Astrocyte of the cerebellum (primary cell): ENCODE data around the gene CFAP299.

ENCODE experiments used
- DNase-seq: peaks from one replicate; pipeline ENCODE4 v3.0.0-alpha.2; 2011; ENCODE audit warnings: low read depth
- H3K4me3 ChIP-seq: 2 replicates; pipeline ENCODE4 v1.5.1; 2011; ENCODE audit warnings: mild to moderate bottlenecking, low read depth, low read length, moderate library complexity
- in situ Hi-C: cut with HindIII; loops from 2 replicates; pipeline ENCODE4 v1.10.0; 2017; ENCODE audit warnings: low sequenced_read_pairs
- TF ChIP-seq, protein P1 (sequence below): IDR thresholded peaks from 2 replicates; pipeline ENCODE4 v1.5.1; 2012; ENCODE audit warnings: low read length, low read depth, moderate library complexity, mild to moderate bottlenecking; ENCODE audit errors: missing control alignments

Gene CFAP299

DNA sequence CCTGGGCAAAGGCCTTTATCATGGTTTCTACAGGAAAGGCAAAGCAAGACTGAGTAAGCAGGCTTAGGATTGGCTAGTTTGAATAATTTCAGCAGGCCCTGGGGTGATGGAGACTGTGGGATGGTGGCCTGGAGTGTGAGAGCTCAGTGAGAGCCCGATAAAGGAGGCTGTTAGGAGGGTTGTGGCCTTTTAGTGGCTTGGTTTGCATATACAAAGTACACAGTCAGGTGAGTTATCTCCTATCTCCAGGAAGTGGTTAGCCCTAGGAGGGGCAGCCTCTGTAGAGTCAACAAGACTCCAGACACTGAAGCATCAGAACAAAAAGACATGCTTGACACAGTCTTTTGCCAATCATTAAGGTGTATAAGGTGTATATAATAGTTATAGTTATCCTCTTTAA is 157.2 kb downstream of the CFAP299 start:
- DNase-seq, result no peak

DNA sequence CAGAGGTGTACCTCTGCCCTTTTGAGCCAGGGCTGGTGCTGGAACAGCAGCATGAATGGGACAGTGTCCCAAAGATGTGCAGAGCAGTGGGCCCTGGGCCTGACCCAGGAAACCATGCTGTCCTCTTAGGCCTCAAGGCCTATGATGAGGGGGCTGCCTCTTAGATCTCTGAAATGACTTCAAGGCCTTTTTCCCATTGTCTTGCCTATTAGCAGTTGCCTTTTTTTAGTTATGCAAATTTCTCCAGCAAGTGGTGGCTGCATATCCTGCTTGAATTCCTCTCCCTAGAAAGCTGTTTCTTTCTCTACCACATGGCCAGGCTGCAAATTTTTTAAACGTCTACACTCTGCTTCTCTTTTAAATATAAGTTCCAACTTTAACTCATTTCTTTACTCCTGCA is 160.3 kb downstream of the CFAP299 start:
- in situ Hi-C loops, result no loop called here
- no peak overlapping the region for H3K4me3 ChIP-seq
- no peak for DNase-seq
- TF ChIP-seq, protein P1, sequence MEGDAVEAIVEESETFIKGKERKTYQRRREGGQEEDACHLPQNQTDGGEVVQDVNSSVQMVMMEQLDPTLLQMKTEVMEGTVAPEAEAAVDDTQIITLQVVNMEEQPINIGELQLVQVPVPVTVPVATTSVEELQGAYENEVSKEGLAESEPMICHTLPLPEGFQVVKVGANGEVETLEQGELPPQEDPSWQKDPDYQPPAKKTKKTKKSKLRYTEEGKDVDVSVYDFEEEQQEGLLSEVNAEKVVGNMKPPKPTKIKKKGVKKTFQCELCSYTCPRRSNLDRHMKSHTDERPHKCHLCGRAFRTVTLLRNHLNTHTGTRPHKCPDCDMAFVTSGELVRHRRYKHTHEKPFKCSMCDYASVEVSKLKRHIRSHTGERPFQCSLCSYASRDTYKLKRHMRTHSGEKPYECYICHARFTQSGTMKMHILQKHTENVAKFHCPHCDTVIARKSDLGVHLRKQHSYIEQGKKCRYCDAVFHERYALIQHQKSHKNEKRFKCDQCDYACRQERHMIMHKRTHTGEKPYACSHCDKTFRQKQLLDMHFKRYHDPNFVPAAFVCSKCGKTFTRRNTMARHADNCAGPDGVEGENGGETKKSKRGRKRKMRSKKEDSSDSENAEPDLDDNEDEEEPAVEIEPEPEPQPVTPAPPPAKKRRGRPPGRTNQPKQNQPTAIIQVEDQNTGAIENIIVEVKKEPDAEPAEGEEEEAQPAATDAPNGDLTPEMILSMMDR, result no peak

More for the DNA sequence above, 157.2 kb downstream of the CFAP299 start:
- TF ChIP-seq, protein P1, result no peak
- in situ Hi-C loops, result no loop called here
- H3K4me3 ChIP-seq, result no peak overlapping the region

DNA sequence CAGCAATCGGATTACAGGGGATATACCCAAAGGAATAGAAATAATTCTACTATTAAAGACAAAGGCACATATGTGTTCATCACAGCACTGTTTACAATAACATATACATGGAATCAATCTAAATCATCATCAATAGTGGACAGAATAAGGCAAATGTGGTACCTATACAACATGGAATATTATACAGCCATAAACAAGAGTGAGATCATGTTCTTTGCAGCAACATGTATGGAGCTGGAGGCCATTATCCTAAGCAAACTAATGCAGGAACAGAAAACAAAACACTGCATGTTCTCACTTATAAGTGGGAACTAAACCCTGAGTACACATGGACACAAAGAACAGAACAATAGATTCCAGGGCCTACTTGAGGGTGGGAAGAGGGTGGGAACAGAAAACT is 163.2 kb downstream of the CFAP299 start:
- no peak overlapping the region for H3K4me3 ChIP-seq
- in situ Hi-C loops, result no loop called here
- DNase-seq, result no peak
- TF ChIP-seq, protein P1, result no peak

DNA sequence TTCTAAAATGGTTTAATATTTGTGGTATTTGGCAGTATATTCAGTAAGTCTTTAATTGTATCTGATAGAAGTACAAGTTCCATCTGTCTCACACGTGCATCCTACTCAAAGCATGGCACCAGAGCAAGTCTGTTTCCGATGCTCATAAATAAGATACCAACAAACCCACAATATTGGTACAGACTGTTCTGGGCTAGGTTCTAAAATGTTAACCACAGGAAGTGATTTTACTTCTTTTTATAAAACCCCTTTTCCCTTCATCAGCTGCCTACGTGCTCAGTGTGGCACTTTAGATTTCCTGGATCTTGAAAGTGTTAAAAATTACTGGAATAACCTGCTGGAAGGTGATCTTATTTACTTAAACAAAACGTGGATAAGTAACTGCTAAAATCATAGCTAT is 165.1 kb downstream of the CFAP299 start:
- TF ChIP-seq, protein P1, result no peak
- H3K4me3 ChIP-seq, result no peak overlapping the region
- in situ Hi-C loops, result no loop called here
- DNase-seq, result no peak

DNA sequence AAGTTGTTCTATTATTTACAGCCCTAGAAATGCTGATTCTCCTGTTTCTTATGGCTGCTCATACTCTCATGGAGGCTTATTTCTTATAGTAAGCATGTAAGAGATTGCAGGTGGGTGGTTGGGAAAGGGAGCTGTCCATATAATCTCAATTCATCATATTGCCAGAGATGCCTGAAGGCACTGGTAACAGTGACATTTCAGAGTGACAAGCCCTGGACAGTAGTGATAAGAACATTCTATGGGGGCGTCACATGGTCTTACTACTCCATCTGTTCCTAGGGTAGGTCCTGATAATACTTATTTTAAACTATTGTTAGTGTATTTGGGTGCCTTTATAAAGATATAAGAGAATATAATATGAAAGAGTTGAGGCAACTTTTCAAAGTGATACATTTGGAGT is 171.5 kb downstream of the CFAP299 start:
- TF ChIP-seq, protein P1, result no peak
- in situ Hi-C loops, result no loop called here
- DNase-seq, result no peak
- no peak overlapping the region for H3K4me3 ChIP-seq

DNA sequence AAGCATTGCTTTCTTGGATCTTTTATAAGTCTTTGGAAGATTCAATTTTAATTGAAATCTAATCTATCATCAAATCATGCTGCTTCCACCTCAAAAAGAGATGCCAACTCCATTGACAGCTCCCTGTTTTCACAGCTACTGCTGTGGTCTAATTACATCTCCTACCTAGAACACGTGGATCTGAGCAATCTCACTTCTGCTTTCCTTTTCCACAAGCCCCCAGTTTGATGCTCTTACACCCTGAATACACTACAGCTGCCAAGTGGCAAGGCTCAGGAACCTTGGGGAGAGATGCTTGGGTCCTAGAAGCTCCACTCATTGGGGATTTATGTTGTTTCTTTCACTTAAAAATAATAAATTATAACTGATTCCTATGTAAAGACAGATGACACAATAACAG is 172.0 kb downstream of the CFAP299 start:
- no peak overlapping the region for H3K4me3 ChIP-seq
- in situ Hi-C loops, result no loop called here
- TF ChIP-seq, protein P1, result no peak
- DNase-seq, result no peak

DNA sequence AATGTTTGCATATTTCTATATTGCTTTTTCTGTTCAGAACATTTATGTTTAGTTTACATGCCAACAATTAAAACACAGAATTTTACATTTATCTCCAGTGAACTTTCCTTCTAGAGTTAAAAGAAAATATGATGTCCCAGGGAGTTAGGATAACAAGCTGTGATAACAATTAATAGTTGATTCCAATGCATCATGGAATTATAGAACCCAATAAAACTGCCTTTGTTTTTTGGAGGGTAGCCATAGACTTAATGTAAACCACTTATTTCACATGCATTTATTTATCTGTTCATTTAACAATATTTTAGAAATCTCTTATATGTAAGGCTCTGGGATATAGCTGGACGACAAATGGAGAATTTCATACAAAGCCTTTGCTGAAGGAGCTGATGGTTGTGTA is 180.0 kb downstream of the CFAP299 start:
- H3K4me3 ChIP-seq, result no peak overlapping the region
- in situ Hi-C loops, result no loop called here
- no peak for DNase-seq
- TF ChIP-seq, protein P1, result no peak
